Activated T-cell treated with anti-CD3 and anti-CD28 coated beads, Interleukin-2, amount 50 U/mL, for 4 hours (primary cell): ENCODE measurements around the gene USP6NL. TPM values are rescaled to one million over a fixed set of nuclear protein-coding genes. Genes with fewer than 3 reads are reported as not detected.

Experiments used
- total RNA-seq, 3 donors: library from RNA; stranded (reverse); gene quantifications; one replicate each; pipeline ENCODE4 v1.2.1, GENCODE V29; 2021

Gene USP6NL
- total RNA-seq, 3 donors from 2014 or later = 4.7 to 5.3 (median 4.7) TPM

Other genes starting within 250 kb of the USP6NL start
- 1 to 10 TPM; 1.1 to 2.0 (median 1.8) TPM for gene ECHDC3, start 130.7 kb upstream of the USP6NL start, total RNA-seq
- gene PROSER2, start 211.7 kb upstream of the USP6NL start, total RNA-seq = 1 to 10 TPM in 2 of 3 donors, under 1 TPM in 1; 0.76 to 3.5 (median 1.9) TPM